HepG2 (cell line): Measurements from ENCODE around the gene G6PD. TPM values are rescaled to one million over a fixed set of nuclear protein-coding genes. Genes with fewer than 3 reads are reported as not detected.

Source experiments
- BORCS8-MEF2B ChIP-seq: sonication (generic); formaldehyde crosslinking; IDR thresholded peaks from 2 replicates; pipeline ENCODE4 v1.8.0; 2022; ENCODE audit warnings: mild to moderate bottlenecking, missing genetic modification reagents
- KDM5B ChIP-seq: sonication (generic); formaldehyde crosslinking; IDR thresholded peaks from 2 replicates; pipeline ENCODE4 v1.4.0; 2020; ENCODE audit warnings: missing genetic modification reagents, mild to moderate bottlenecking, borderline replicate concordance
- SNAPC2 ChIP-seq: sonication (generic); formaldehyde crosslinking; IDR thresholded peaks from 2 replicates; pipeline ENCODE4 v1.8.1; 2022; ENCODE audit warnings: mild to moderate bottlenecking, missing genetic modification reagents
- polyA plus RNA-seq, 8 experiments: library from polyadenylated mRNA; depleted of rRNA in 3 of 8; stranded (reverse) in 7 of 8; unstranded in 1 of 8; fragments of >200 nt; fragmentation: Illumina TruSeq in 4 of 8; extraction: Trizol in 4 of 8; gene quantifications; 2 replicates each; pipeline versions ENCODE4 v1.2.1 to v1.2.3, GENCODE V29; 2011 to 2016; ENCODE audit warnings: low read depth in 4 of 8, missing spikeins in 1 of 8, mixed read lengths in 1 of 8; ENCODE audit not compliant: insufficient read depth in 1 of 8
- total RNA-seq, 5 experiments: library from RNA; depleted of rRNA; stranded (reverse); fragments of >200 nt; fragmentation: Illumina TruSeq; extraction: Trizol; gene quantifications; 2 replicates each; pipeline ENCODE4 v1.2.3, GENCODE V29; 2016; ENCODE audit warnings: low read depth in 1 of 5
- TF ChIP-seq, protein P1 (sequence below): sonication (generic); formaldehyde crosslinking; IDR thresholded peaks from 2 replicates; pipeline ENCODE4 v1.8.1; 2023; ENCODE audit warnings: missing genetic modification reagents, inconsistent platforms, borderline replicate concordance
- TF ChIP-seq, protein P2 (sequence below): sonication (generic); formaldehyde crosslinking; IDR thresholded peaks from 2 replicates; pipeline ENCODE4 v1.4.0; 2020; ENCODE audit warnings: missing genetic modification reagents

The G6PD gene
- total and polyA plus RNA-seq, 2 of the 13 experiments (the other 11 are each of a cell fraction or from before 2014, with no cell fraction given) = 18.8 to 28.8 TPM

DNA sequence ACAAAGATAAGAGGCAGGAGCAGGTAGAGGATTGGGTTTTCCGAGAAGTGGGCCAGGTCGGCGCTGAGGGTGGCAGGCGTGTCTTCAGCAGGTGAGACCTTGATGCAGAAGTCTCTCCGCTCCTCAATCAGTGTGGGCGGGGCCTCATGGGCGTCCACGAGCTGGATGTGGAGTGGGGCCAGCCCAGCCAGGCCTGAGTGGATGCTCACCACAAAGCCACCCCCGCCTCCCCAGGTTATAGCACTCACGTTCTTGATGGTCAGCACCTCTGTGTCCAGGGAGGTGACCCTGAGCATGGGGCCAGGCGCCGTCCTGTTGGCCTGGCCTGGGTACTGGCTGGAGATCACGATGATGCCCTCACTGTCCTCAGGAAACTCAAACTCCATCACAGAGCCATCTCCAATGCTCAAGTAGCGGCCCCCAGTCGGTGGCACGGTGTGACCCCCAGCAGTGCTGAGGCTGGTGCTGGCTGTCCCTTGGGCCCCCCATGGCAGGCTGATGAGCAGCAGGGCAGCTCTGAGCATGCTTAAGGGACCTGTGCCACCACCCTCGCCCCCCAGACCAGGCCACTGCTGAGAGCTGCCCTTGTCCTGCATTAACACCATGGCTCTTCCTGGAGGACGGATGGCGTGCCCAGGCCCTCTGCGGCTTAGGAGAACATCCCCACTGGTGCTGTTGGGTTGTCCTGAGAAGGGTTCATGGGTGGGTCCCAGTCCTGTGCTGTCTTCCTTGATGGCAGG, 58.1 kb downstream of the G6PD start (continued):
- TF ChIP-seq, protein P1, sequence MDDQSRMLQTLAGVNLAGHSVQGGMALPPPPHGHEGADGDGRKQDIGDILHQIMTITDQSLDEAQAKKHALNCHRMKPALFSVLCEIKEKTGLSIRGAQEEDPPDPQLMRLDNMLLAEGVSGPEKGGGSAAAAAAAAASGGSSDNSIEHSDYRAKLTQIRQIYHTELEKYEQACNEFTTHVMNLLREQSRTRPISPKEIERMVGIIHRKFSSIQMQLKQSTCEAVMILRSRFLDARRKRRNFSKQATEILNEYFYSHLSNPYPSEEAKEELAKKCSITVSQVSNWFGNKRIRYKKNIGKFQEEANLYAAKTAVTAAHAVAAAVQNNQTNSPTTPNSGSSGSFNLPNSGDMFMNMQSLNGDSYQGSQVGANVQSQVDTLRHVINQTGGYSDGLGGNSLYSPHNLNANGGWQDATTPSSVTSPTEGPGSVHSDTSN (CRISPR knock-in tag) = no peak
- TF ChIP-seq, protein P2, sequence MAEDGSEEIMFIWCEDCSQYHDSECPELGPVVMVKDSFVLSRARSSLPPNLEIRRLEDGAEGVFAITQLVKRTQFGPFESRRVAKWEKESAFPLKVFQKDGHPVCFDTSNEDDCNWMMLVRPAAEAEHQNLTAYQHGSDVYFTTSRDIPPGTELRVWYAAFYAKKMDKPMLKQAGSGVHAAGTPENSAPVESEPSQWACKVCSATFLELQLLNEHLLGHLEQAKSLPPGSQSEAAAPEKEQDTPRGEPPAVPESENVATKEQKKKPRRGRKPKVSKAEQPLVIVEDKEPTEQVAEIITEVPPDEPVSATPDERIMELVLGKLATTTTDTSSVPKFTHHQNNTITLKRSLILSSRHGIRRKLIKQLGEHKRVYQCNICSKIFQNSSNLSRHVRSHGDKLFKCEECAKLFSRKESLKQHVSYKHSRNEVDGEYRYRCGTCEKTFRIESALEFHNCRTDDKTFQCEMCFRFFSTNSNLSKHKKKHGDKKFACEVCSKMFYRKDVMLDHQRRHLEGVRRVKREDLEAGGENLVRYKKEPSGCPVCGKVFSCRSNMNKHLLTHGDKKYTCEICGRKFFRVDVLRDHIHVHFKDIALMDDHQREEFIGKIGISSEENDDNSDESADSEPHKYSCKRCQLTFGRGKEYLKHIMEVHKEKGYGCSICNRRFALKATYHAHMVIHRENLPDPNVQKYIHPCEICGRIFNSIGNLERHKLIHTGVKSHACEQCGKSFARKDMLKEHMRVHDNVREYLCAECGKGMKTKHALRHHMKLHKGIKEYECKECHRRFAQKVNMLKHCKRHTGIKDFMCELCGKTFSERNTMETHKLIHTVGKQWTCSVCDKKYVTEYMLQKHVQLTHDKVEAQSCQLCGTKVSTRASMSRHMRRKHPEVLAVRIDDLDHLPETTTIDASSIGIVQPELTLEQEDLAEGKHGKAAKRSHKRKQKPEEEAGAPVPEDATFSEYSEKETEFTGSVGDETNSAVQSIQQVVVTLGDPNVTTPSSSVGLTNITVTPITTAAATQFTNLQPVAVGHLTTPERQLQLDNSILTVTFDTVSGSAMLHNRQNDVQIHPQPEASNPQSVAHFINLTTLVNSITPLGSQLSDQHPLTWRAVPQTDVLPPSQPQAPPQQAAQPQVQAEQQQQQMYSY (CRISPR knock-in tag) = no peak
- TF ChIP-seq BORCS8-MEF2B (CRISPR knock-in tag) (no peak), KDM5B (CRISPR knock-in tag) (no peak), SNAPC2 (CRISPR knock-in tag) (no peak)
